Inflammatory macrophage (primary cell): ENCODE measurements around the gene CCL24.
"Not testable (repeated sequence)": the region's sequence is repeated elsewhere in the genome, so short reads cannot be mapped to it uniquely, and the experiment has no call there.

Experiments
- DNase-seq, 2 donors: peaks; one replicate each; pipeline ENCODE4 v3.0.0-alpha.2; 2020 to 2022

Gene CCL24

GRCh38 chr7:75818472-75818871, 4.9 kb upstream of the CCL24 start:
- peak; percentile 43 to 51 for DNase-seq

- DNase-seq: peak; percentile 88 to 93
Measured at GRCh38 chr7:75817116-75817515, 3.5 kb upstream of the CCL24 start.

DNA sequence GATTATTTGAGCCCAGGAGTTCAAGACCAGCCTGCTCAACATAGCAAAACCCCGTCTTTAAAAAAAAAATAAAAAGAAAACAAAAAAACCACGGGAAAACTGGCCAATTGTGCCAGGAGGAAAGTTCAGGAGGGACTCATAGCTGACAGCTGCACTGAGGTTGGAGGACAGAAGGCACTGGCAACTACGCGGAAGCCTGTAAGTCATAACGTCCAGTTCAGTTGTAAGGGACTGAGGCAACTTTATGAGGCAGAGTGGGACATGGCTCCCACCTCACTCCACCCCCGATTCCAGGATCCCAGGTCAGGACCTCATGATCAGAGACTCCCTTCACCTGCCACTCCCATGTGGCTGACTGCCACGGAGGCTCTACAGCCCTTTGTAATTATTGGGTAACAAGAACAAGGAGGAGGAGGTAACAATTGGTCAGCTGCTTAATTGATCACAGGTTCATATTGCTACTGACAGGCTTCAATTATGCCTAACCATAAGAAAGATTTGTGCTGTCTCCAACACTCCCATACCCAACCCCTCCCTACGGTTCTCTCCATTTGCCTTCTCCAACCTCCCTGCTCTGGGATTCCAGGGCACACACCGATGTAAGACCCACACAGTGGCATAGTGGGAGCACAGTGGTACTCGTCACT, 1.9 kb upstream of the CCL24 start:
- no peak for DNase-seq

DNA sequence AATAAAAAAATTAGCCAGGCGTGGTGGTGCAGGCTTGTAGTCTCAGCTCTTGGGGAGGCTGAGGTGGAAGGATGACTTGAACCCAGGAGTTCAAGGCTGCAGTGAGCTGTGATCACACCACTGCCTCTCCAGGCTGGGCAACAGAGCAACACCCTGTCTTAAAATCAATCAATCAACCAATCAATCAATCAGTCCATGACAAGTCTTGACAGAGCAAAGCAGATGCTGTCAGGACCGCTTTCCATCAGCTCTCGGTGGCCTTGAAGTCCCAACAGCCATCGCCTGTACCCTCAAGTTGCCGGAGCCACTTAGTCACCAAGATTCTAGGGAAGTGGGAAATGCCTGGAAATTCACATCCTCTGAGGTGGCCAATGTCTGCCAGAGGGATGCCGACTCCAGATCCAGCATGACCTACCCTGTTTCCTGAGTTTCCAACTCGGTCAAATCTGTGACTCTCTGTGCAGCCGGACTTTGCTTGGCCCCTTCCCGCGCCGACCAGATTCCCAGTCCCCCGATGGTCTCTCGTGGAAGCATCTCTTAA, 871 bp upstream of the CCL24 start:
- DNase-seq: peak in 1 of 2 donors; percentile 34

DNA sequence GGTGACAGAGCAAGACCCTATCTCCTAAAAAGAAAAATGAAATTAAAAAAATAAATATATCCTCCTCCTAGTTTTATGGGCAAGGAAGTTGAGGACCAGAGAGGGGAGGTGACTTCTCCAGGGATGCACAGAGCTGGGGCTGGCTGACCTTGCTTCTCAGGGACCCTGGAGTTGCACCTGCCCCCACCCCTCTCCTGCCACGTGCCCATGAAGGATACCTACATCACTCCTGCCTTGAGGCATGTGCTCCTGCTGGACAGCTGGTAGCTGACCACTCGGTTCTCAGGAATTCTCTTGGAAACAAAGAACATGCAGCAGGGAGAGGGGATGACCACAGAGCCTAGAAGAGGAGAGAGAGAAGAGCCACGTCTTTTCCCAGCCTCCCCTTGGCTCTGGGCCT, 522 bp downstream of the CCL24 start:
- DNase-seq: no peak

GRCh38 chr7:75811894-75812678, 1.5 kb downstream of the CCL24 start:
- no peak for DNase-seq

DNA sequence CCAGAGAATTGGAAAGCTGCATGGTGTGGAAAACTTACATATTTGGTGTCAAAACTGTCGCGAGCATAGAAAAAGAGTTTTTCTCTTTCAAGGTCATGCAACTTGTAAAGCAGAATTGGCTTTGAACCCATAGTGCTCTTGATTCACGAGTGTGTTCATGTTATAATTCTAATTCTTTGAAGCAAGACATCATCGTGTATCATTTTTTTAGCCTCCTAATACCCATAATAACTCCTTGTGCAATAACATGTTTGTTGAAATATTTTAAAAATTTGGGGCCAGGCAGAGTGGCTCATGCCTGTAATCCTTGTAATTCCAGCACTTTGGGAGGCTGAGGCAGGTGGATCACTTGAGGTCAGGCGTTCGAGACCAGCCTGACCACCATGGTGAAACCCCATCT, 4.2 kb downstream of the CCL24 start:
- DNase-seq: no peak

- DNase-seq: no peak
Measured at GRCh38 chr7:75808106-75808505, 5.5 kb downstream of the CCL24 start.

GRCh38 chr7:75807452-75807851, 6.2 kb downstream of the CCL24 start:
- no peak for DNase-seq

GRCh38 chr7:75806560-75807307, 6.9 kb downstream of the CCL24 start:
- no peak for DNase-seq

DNA sequence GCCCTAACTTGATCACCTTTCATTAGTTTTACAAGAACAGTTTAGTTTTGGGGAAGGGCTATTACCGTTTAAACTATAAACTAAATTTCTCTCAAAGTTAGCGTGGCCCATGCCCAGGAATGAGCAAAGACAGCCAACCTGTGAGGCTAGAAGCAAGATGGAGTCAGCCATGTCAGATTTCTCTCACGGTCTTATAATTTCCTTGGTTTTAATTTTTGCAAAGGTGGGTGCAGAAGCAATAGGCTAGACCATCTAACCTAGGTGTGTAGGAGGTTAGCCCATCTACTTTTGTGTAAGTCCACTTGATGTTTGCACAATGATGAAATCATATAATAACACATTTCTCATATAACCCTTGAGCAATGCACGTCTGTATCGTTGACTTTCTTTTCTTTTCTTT, 8.9 kb downstream of the CCL24 start:
- DNase-seq: no peak

DNA sequence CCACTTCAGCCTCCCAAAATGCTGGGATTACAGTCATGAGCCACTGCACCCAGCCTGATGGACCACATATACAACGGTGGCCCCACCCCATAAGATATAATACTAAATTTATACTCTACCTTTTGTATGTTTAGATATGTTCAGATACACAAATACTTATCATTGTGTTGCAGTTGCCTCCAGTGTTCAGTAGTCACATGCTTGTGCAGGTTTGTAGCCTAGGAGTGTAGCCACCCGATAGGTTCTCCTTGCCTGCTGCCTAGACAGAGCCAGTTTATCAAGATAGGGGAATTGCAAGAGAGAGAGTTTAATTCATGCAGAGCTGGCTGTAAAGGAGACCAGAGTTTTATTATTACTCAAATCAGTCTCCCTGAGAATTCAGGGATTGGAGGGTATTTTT, 9.6 kb downstream of the CCL24 start:
- DNase-seq: no peak

DNA sequence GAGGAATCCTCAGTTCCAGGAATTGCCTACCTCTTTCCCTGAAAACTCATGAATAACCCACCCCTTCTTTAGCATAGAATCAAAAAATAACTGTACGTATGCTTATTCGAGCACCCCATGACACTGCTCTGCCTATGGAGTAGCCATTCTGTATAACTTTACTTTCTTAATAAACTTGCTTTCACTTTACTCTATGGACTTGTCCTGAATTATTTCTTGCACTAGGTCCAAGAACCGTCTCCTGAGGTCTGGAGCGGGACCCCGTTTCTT, 11.1 kb downstream of the CCL24 start:
- no peak for DNase-seq

DNA sequence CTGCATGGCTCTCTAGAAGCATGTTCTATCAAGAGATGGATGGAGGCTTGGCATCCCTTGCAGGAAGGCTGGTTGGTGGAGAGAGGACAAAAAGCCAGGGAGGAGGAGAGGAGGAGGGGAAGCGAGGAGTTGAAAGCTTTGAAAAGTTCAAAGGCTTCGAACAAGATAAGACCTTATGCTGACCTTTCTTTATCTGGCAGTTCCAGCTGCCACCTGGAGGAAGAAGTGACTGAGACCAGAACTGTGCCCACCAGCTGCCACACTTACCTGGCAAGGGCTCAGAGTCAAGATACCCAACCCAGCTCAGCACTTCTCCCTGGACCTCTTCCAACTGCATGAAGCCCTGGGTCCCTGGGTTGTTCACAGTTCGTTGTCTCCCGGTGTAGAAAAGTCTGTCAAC, 14.8 kb downstream of the CCL24 start:
- no peak for DNase-seq

GRCh38 chr7:75796420-75796819, 17.2 kb downstream of the CCL24 start:
- no peak for DNase-seq

- peak; percentile 91 to 93 for DNase-seq
Measured at GRCh38 chr7:75795831-75796285, 17.7 kb downstream of the CCL24 start.

DNA sequence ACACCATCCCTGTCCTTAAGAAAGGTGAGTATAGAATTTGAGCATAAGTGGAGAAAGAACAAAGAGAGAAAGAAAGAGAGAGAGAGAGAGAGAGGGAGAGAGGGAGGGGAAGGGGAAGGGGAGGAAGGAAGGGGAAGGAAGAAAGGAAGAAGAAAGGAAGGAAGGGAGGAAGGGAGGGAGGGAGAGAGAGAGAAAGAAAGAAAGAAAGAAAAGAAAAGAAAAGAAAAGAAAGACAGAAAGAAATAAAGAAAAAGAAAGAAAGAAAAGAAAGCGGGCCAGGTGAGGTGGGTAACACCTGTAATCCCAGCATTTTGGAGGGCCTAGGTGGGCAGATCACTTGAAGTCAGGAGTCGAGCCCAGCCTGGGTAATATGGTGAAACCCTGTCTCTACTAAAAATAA, 19.9 kb downstream of the CCL24 start:
- DNase-seq: no peak

DNA sequence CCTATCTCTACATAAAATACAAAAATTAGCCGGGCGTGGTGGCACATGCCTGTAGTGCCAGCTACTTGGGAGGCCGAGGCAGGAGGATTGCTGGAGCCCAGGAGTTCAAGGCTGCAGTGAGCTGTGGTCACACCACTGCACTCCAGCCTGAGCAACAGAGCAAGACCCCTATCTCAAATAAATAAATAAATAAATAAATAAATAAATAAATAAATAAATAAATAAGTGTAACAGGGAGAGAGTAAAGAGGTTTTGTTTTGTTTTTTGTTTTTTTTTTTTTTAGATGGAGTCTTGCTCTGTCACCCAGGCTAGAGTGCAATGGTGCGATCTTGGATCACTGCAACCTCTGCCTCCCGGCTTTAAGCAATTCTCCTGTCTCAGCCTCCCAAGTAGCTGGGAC, 21.0 kb downstream of the CCL24 start:
- not testable (repeated sequence) for DNase-seq

GRCh38 chr7:75789361-75789924, 24.2 kb downstream of the CCL24 start:
- no peak for DNase-seq

DNA sequence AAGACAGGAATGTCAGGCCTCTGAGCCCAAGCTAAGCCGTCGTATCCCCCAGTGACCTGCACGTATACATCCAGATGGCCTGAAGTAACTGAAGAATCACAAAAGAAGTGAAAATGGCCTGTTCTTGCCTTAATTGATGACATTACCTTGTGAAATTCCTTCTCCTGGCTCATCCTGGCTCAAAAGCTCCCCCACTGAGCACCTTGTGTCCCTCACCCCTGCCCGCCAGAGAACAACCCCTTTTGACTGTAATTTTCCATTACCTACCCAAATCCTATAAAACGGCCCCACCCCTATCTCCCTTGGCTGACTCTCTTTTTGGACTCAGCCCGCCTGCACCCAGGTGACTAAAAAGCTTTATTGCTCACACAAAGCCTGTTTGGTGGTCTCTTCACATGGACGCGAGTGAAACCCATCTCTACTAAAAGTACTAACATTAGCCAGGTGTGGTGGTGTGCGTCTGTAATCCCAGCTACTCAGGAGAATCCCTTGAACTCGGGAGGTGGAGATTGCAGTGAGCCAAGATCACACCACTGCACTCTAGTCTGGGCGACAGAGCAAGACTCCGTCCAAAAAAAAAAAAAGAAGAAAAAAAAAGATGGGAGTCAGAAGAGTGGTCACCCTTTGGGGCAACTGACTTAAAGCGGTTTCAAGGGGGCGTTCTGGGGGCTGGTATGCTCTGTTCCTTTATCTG, 25.3 kb downstream of the CCL24 start:
- DNase-seq: not testable (repeated sequence)

DNA sequence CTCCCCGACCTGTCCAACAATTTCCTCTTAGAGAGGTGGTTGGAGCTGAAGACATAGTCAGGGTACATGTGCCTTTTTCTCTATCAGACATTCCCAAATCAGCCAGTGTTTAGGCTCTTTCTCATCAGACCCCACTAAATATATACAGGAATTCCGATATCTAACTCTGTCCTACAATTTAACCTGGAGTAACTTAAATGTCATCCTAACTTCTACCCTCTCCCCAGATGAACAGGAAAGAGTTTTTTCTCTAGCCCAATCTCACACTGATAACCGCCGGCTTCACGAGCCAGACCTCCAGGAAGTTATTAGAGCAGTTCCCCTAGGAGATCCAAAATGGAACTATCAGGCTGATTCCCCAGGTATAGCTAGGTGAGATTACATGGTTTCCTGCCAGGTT, 30.5 kb downstream of the CCL24 start:
- DNase-seq: not testable (repeated sequence)

- DNase-seq: peak in 1 of 2 donors; percentile 13
Measured at GRCh38 chr7:75780647-75781273, 32.8 kb downstream of the CCL24 start.
